ENCODE data around the gene MTRFR.

MTRFR gene

GRCh38 chr12:123271001-123271668 is 37.9 kb downstream of the MTRFR start:
- FAIRE-seq, result no peak
- peak; percentile 85 for DNase-seq (ENCODE audit: insufficient read length, low spot score)
- no peak for TF ChIP-seq POLR2A (IDR thresholded peaks at IDR 0.05; ENCODE audit: low read depth, low read length)

DNA sequence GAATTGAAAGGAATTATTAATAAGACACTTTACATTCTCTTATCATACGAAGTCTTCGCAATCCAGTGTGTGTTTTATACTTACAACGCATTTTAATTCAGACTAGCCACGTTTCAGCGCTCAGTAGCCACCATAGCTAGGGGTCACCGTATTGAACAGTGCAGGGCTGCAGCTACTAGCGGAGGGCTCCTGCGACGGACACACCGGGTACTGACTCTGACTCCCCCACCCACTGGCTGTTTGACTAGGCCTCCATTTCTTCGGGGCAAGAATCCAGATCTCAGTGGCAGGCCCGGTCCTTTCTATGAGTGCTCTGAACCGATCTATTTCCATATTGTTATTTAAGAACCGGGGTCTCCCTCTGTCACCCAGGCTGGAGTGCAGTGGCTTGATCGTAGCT is 39.9 kb downstream of the MTRFR start:
- no peak for FAIRE-seq

DNA sequence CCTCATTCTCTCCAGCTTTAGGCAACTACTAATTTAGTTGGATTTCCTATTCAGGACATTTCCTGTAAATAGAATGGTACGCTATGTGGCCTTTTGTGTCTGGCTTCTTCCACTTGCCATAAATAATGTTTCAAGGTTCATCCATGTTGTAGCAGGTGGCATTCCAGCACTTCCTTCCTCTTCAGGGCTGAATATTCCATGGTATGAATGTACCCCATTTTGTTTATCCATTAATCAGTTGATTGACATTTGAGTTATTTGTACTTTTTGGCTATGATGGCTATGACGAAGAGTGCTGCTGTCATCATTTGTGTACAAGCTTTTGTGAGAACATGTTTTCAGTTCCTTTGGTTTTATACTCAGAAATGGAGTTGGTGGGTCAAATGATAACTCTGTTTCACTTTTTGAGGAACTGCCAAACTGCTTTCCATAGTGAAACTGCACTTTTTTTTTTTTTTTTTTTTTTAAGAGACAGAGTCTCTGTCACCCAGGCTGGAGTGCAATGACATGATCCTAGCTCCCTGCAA is 44.9 kb downstream of the MTRFR start:
- FAIRE-seq (no peak), DNase-seq (ENCODE audit: insufficient read length, low spot score) (no peak)
- no peak for TF ChIP-seq POLR2A (IDR thresholded peaks at IDR 0.05; ENCODE audit: low read depth, low read length)

More for the DNA sequence above, 39.9 kb downstream of the MTRFR start:
- no peak for DNase-seq (ENCODE audit: insufficient read length, low spot score)
- TF ChIP-seq POLR2A (IDR thresholded peaks at IDR 0.05; ENCODE audit: low read depth, low read length), result no peak

- no peak for FAIRE-seq
Observed at GRCh38 chr12:123280971-123281370, 47.7 kb downstream of the MTRFR start.

GRCh38 chr12:123282111-123282510 is 48.9 kb downstream of the MTRFR start:
- FAIRE-seq (no peak), DNase-seq (ENCODE audit: insufficient read length, low spot score) (no peak)
- TF ChIP-seq POLR2A (IDR thresholded peaks at IDR 0.05; ENCODE audit: low read depth, low read length), result no peak

More at GRCh38 chr12:123280971-123281370, 47.7 kb downstream of the MTRFR start:
- no peak for DNase-seq (ENCODE audit: insufficient read length, low spot score)
- TF ChIP-seq POLR2A (IDR thresholded peaks at IDR 0.05; ENCODE audit: low read depth, low read length), result no peak

DNA sequence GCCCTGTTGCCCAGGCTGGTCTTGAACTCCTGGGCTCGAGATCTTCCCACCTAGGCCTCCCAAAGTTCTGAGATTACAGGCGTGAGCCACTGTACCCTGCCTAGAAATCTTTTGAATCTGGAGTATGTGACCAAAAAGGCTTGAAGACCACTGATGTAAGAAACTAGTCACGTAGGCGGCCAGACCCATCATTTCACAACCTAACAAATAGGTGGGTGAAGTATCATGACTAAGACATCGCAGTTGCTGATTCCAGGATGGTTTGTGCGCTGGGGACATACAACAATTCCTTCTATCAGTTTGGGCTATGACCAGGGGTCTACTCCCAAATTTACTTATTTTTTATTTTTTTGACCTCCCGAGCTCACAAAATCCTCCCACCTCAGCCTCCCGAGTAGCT is 50.2 kb downstream of the MTRFR start:
- DNase-seq (ENCODE audit: insufficient read length, low spot score) (no peak), FAIRE-seq (no peak)
- TF ChIP-seq POLR2A (IDR thresholded peaks at IDR 0.05; ENCODE audit: low read depth, low read length), result no peak

- no peak for DNase-seq (ENCODE audit: insufficient read length, low spot score)
- TF ChIP-seq POLR2A (IDR thresholded peaks at IDR 0.05; ENCODE audit: low read depth, low read length), result no peak
- FAIRE-seq, result no peak
Observed at GRCh38 chr12:123284669-123285068, 51.4 kb downstream of the MTRFR start.

- no peak for DNase-seq (ENCODE audit: insufficient read length, low spot score)
- no peak for FAIRE-seq
- no peak for TF ChIP-seq POLR2A (IDR thresholded peaks at IDR 0.05; ENCODE audit: low read depth, low read length)
Observed at GRCh38 chr12:123286652-123287373, 53.6 kb downstream of the MTRFR start.

DNA sequence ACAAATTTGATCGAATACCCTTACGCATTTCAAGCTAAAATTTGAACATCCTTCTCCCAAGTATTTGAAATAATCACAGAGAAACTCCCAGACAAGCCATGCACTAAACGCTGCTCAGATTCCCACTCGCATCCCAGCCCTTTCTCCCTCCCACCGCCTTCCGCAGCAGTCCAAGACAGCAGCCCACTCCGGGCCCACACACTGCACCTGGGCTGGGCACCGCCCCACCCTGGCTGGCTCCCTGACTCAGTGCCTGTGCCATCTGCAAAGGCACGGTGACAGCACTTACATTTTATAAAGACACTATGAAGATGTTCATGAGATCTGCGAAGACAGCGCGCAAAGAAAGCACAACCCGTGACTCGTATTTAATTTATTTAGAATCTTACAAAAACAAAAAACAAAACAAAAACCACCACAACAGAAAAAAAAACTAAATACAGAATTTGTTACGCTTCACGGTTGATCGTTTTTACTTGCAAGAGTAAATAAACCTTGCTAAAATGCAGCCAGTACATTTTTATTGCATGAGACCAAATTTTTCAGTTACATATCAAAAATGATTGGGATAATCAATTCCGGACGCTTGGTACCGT is 55.6 kb downstream of the MTRFR start:
- no peak for TF ChIP-seq POLR2A (IDR thresholded peaks at IDR 0.05; ENCODE audit: low read depth, low read length)
- DNase-seq (ENCODE audit: insufficient read length, low spot score), result no peak
- FAIRE-seq, result no peak

- no peak for TF ChIP-seq POLR2A (IDR thresholded peaks at IDR 0.05; ENCODE audit: low read depth, low read length)
- FAIRE-seq (no peak), DNase-seq (ENCODE audit: insufficient read length, low spot score) (no peak)
Observed at GRCh38 chr12:123289911-123290310, 56.7 kb downstream of the MTRFR start.

GRCh38 chr12:123293178-123293760 is 60.0 kb downstream of the MTRFR start:
- TF ChIP-seq POLR2A (IDR thresholded peaks at IDR 0.05; ENCODE audit: low read depth, low read length), result no peak
- FAIRE-seq, result no peak
- no peak for DNase-seq (ENCODE audit: insufficient read length, low spot score)

GRCh38 chr12:123305136-123305535 is 71.9 kb downstream of the MTRFR start:
- no peak for TF ChIP-seq POLR2A (IDR thresholded peaks at IDR 0.05; ENCODE audit: low read depth, low read length)
- DNase-seq (ENCODE audit: insufficient read length, low spot score), result no peak
- FAIRE-seq, result no peak

- DNase-seq (ENCODE audit: insufficient read length, low spot score), result no peak
- no peak for FAIRE-seq
- TF ChIP-seq POLR2A (IDR thresholded peaks at IDR 0.05; ENCODE audit: low read depth, low read length), result no peak
Observed at GRCh38 chr12:123306200-123306599, 73.0 kb downstream of the MTRFR start.
